Measurements from ENCODE around the gene AUP1. TPM values are rescaled to one million over a fixed set of nuclear protein-coding genes. Genes with fewer than 3 reads are reported as not detected.
"Not testable (repeated sequence)": the region's sequence is repeated elsewhere in the genome, so short reads cannot be mapped to it uniquely, and the experiment has no call there.

AUP1 gene
- 100 to 1,000 TPM in 2 of 5 donors, 10 to 100 TPM in 3; 82.8 to 108 (median 98.9) TPM for polyA plus RNA-seq (ENCODE audit: insufficient read depth in 1 of 5, insufficient read length in 5 of 5, low replicate concordance in 1 of 5)
- long read RNA-seq, donor 1, transcript AUP1-201 (12 exons, 1,695 nt): major isoform, 14 of 69 reads
- long read RNA-seq, donor 1, transcript AUP1-204 (11 exons, 1,645 nt): minor isoform, 7 of 69 reads
- long read RNA-seq, donor 1, partial matches to known transcripts: 47 of 69 reads
- long read RNA-seq, donor 1, other reads (novel, unspliced or antisense): 0 of 69 reads
- long read RNA-seq, donor 2, transcript AUP1-201 (12 exons, 1,695 nt): major isoform, 21 of 29 reads
- long read RNA-seq, donor 2, transcript AUP1-204 (11 exons, 1,645 nt): minor isoform, 6 of 29 reads
- long read RNA-seq, donor 2, partial matches to known transcripts: 0 of 29 reads
- long read RNA-seq, donor 2, other reads (novel, unspliced or antisense): 0 of 29 reads
- long read RNA-seq, donor 3, transcript AUP1-201 (12 exons, 1,695 nt): major isoform, 10 of 59 reads
- long read RNA-seq, donor 3, partial matches to known transcripts: 47 of 59 reads
- long read RNA-seq, donor 3, other reads (novel, unspliced or antisense): 0 of 59 reads
- long read RNA-seq, donor 4, transcript AUP1-201 (12 exons, 1,695 nt): major isoform, 5 of 13 reads
- long read RNA-seq, donor 4, partial matches to known transcripts: 5 of 13 reads
- long read RNA-seq, donor 4, other reads (novel, unspliced or antisense): 0 of 13 reads
- long read RNA-seq, donor 5, transcript AUP1-201 (12 exons, 1,695 nt): major isoform, 15 of 109 reads
- long read RNA-seq, donor 5, partial matches to known transcripts: 89 of 109 reads
- long read RNA-seq, donor 5, other reads (novel, unspliced or antisense): 0 of 109 reads
- long read RNA-seq, donor 6, transcript AUP1-201 (12 exons, 1,695 nt): major isoform, 22 of 61 reads
- long read RNA-seq, donor 6, partial matches to known transcripts: 31 of 61 reads
- long read RNA-seq, donor 6, other reads (novel, unspliced or antisense): 0 of 61 reads
- long read RNA-seq, donor 7, transcript AUP1-201 (12 exons, 1,695 nt): major isoform, 9 of 14 reads
- long read RNA-seq, donor 7, partial matches to known transcripts: 5 of 14 reads
- long read RNA-seq, donor 7, other reads (novel, unspliced or antisense): 0 of 14 reads
- long read RNA-seq, donor 8, transcript AUP1-201 (12 exons, 1,695 nt): major isoform, 5 of 24 reads
- long read RNA-seq, donor 8, partial matches to known transcripts: 16 of 24 reads
- long read RNA-seq, donor 8, other reads (novel, unspliced or antisense): 0 of 24 reads

DNA sequence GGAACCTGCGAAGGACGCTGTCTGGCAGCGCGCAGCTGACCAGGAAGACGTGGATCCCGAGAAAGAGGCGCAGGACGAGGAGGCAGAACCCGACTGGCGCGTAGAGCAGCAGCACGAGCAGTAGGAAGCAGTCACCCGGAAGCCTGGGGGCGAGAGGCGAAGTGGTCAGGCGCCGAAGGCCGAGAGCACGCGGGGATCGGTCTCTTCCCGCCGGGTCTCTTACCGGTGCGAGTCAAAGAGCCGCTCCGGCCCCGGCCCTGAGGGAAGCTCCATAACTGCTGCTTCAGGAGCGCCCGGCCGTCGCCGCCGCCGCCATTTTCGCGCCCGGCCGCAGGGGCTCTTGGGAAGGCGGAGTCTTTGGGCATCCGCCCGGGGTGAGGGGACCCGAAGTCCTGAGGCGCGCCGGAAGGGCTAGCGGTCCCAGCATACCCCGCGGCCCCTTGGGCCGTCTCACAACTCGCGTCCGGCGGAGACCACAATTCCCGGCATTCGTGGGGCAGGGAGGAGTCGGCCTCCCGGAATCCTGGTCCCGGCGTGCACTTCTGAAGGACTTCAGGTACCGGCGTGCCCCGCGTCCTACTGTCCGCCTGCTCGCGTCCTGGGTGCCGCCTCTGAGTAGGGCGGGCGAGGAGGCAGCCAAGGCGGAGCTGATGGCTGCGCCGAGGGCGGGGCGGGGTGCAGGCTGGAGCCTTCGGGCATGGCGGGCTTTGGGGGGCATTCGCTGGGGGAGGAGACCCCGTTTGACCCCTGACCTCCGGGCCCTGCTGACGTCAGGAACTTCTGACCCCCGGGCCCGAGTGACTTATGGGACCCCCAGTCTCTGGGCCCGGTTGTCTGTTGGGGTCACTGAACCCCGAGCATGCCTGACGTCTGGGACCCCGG, at the start of gene AUP1, which contains the start of gene HTRA2:
Gene AUP1, minus strand, starts transcription at position 350 of the 882 bp plus-strand sequence. Its CDS starts 77 bp downstream, at position 273.
Gene HTRA2, plus strand, starts transcription at position 577 of the 882 bp plus-strand sequence. Its CDS starts 74 bp downstream, at position 651.
- DNase-seq: peak; percentile 97 to 98

DNA sequence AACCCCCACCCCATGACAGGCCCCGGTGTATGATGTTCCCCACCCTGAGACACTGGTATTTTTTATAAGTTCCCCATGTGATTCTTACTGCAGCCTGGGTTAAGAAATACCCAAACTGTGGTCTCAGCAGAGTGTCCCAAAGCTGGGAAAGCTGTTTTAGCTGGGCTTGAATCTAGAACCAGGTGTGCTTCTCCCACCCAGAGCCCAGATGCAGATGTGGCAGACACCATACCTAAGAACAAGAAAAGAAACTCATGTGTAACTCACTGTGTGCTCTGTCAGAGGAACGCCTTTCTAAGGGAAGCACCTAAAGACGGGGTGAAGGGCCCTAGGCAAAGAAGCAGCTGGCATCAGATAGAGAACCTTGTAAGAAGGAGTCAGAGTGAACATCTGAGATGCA, 48.9 kb upstream of the AUP1 start:
- no peak for DNase-seq

GRCh38 chr2:74577448-74577847, 47.9 kb upstream of the AUP1 start:
- no peak for DNase-seq

DNA sequence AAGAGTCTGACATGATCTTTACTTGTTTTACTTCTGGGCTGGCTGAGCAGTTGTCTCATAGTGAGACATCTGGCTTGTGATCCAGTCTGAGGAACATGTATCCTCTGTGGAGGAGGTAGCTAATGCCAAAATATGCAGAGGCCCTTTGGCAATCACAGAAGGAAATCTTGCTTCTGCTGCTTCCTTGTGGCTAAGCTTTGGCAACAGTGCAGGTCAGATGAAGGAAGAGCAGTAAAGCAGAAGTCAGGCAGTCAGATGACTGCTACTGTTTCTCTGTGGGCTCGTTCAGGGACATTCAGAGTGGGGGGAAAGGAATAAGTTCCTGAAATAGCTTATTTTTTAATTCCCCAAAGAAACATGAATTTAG, 47.3 kb upstream of the AUP1 start:
- no peak for DNase-seq

- no peak for DNase-seq
These were observed 46.8 kb upstream of the AUP1 start for GRCh38 chr2:74576211-74576862.

GRCh38 chr2:74575320-74575719, 45.8 kb upstream of the AUP1 start:
- DNase-seq: no peak

DNA sequence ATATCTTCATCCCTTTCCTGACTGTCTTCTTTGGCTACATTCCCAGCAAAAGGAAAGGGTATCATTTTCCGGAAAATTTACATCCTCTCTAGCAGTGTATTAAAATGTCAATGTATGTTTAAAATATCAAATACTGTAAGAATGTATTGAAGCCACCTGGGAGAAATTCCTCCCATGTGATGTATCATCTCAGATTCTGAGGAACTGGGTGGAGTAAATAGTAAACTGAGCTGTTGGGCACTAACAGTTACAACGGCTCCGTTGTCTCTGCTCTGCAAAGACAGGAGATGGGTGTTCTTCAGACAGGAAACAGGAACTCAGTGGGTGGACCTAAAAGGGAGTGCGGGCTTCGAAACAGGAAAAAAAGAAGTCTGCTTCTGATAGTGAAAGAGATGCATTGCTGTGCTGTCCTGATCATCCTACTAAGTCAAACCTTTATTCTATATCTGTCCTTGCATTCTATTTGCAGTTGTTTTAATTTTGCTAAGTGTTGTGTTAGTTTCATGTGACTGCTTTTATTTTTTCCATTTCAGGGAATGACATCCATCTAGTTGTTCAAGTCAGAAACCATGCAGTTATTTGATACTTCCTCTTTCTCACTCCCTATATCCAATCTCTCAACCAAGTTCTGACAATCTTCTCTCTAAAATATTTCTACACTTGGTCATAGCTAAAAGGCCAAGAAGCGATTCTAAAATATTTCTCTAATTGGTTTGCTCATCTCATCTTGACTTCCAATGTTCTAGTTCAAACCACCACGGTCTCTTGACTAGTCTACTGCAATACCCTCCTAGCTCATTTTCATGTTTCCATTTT, 44.4 kb upstream of the AUP1 start:
- no peak for DNase-seq

- DNase-seq: no peak
These were observed 42.8 kb upstream of the AUP1 start for GRCh38 chr2:74572178-74572925.

- no peak for DNase-seq
These were observed 41.6 kb upstream of the AUP1 start for GRCh38 chr2:74571058-74571457.

DNA sequence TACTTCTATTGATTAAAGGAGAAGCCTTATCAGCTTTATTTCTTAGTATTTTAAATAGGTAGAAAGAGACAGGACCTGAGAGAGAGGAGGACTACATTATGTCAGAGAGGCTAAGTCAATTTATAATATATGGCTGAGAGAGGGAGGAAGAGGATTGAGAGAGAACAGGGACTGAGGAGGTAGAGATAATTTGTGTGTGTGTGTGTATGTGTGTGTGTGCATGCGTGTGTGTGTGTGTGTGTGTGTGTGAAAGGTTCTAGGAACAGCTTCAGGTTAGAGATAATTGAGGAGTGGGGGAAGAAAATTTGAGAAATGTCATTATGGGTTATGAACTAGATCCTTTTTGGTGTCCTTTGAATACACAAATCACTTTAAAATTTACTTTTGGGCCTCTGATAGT, 40.2 kb upstream of the AUP1 start:
- DNase-seq: no peak

DNA sequence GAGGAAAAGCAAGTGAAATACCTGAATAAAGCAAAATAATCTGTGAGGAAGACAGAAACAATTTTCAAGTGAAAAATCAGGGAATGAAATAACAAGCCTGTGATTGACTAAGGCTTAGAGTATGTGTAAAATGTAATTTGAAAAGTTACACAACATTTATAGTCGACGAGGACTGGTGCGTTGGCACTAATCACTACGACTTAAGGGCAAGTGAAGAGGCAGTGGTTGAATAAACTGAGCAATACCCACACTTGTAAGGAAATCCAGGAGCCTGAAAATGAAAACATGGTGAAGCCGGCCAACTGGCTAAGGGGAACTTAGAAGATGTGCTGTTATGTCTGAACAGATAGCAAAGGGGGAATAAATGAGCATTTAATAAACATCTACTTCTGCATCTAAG, 38.4 kb upstream of the AUP1 start:
- no peak for DNase-seq

DNA sequence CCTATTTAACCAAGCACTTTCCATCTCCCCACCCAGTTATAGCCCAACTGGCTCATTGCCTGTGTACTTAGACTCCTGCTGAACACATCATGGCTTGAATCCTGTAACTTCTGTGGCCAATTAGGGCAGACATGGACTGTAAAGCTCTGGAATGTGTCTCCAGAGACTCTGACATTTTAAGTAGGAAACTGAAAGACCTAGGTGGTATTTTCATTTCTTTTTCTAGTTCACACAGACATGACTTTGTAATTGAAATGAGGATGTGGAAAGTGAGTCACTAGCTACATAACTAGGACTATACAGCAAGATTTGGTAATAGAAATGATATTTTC, 37.2 kb upstream of the AUP1 start:
- no peak for DNase-seq

DNA sequence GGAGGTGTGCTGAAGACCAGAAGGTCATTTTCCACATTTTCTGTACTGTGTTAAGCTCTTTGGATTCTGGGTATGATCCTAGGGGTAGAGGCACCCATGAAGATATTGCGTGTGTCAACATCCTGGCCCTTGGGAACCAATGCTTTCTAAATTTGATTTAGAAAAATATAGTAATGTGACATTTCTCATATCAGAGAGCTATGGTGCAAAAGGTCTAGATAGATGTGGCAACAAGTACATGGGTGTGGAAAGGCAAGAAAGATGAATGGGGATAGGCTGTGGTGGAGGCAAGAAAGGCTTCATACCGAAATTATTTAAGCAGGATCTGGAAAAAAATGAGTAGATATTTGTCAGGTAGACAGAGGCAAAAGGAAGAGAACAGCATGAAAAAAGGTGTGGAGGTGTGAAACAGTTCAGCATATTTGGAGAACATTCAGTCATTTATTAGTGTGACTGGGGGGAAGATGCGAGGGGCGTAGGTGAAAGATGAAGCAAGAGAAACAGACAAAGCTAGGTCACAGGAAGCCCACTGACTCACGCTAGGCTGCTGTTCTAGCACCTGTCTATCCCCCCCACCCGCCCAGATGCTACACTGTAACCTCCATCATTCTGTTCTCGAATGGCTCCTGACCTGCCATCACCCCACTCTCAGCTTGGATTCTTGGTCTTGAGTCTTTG, 36.7 kb upstream of the AUP1 start:
- no peak for DNase-seq

DNA sequence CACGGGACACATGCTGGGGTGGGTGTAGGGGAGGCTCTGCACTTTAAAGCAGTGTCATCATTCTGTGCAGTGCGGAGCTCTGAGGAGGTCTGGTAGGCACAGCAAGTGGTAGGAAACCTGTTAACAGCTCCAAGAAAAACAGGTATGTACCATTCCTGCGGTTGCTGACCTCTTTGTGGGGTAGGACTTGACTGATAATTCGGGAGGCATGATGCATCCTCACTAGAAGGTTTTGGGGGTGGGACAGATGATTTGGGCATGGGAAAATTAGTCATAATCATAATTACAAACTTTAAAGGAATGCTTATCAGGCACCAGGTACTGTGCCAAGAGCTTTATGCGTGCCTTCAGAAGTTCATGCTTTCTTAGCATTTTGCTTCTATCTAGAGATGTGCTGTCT, 34.7 kb upstream of the AUP1 start:
- no peak for DNase-seq

DNA sequence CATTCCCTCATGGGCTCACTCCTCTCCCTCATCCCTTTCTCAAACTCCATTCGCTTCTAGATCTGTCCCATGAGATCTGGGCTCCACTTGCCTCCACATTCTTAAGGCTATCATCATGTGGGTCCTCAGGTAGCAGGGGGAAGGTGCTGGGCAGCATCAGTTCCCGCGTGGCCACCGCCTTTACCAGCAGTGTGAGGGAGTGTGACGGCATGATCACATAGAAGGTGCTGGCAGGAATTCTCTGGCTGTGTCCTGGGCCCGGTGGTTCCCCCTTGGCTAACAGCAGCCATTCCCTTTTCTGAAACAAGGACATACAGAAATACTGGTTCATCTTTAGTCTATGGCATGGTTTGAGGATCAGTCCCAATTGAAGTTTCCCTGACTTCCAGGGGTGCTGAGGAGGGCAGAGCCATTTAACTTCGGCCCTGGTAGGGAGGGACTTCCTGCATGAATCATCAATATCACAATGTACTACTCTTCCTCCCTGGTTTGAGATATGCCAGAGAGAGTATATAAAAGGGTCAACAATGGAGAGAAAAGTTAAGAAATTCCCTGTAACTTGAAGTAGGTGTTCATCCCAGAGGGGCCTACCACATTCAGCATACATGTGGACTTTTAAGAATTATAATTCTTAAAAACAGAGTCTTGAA, 32.7 kb upstream of the AUP1 start:
- DNase-seq: no peak

DNA sequence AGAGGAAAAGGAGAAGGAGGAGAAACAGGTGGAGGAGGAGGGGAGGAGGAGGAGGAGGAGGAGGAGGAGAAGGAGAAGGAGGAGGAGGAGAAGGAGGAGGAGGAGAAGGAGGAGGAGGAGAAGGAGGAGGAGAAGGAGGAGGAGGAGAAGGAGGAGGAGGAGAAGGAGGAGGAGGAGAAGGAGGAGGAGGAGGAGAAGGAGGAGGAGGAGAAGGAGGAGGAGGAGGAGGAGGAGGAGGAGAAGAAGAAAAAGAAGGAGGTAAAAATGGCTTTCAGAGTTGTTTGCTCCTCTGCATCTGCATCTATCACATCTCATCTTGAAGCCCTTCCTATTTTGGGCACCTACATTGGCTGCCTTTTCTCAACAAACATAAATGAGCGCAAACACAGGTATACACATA, 31.5 kb upstream of the AUP1 start:
- DNase-seq: not testable (repeated sequence)

- no peak for DNase-seq
These were observed 31.1 kb upstream of the AUP1 start for GRCh38 chr2:74560591-74560990.

- DNase-seq: no peak
These were observed 30.4 kb upstream of the AUP1 start for GRCh38 chr2:74559912-74560311.
